ENCODE data around the gene CNTNAP4.

GRCh38 chr16:76235025-76235424 lies 42.2 kb upstream of the CNTNAP4 start:
- TF ChIP-seq CTCF (IDR thresholded peaks at IDR 0.05 in 2 of 3, conservative IDR thresholded peaks at IDR 0.05 in 1 of 3; ENCODE audit: borderline replicate concordance in 1 of 3, insufficient read depth in 1 of 3, low read depth in 2 of 3, low read length in 2 of 3) (no peak), REST (IDR thresholded peaks at IDR 0.05; ENCODE audit: low read depth) (no peak), POLR2AphosphoS5 (IDR thresholded peaks at IDR 0.05; ENCODE audit: low read depth, low read length) (no peak)

Measured in HCT116 (cell line).